ENCODE data around the gene TESMIN.

Gene TESMIN

DNA sequence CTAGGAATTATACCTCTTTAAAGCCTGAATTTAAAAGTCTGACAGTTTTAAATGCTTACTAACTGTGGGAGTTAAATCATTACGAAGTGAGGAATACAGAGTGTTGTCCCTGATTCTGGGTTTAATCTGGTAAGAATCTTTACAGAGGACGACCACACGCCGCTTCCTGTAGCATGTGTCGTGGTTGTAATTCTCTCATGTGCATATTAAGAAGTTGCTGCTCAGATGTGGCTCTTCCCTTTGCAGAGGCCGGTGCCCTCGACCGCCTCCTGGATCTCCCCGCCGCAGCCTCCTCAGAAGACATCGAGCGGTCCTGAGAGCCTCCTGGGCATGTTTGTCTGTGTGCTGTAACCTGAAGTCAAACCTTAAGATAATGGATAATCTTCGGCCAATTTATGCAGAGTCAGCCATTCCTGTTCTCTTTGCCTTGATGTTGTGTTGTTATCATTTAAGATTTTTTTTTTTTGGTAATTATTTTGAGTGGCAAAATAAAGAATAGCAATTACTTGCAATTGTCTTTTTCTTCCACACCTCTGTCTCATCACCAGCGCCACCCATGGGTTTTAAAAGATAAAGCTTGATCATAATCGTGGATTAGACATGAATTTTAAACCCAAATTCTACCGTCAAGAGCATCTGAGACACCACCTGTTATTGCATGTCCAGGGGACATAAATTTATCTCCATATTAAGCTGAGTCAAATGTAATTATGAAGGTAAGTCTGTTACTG, 60.5 kb downstream of the TESMIN start:
- Histone ChIP-seq H3K36me3 (ENCODE audit: control insufficient read depth in 2 of 2, insufficient read depth in 2 of 2, low read length in 2 of 2) (no peaks in the 10 kb centered on the region), H3K9me3 (ENCODE audit: control insufficient read depth in 2 of 2, low read length in 2 of 2) (no peaks in the 10 kb centered on the region), H3K27ac (ENCODE audit: low read length) (no peak overlapping the region), H3K4me1 (ENCODE audit: control insufficient read depth, insufficient read depth, low read length) (no peaks in the 10 kb centered on the region), H3K27me3 (ENCODE audit: control insufficient read depth in 1 of 2, insufficient read depth in 2 of 2, low read length in 2 of 2) (peaks cover 9 to 36% of the 10 kb centered on the region in 2 donors), H3K9ac (ENCODE audit: low read length in 2 of 2) (no peak overlapping the region), H3K4me3 (ENCODE audit: low read length in 2 of 2) (no peak overlapping the region)

DNA sequence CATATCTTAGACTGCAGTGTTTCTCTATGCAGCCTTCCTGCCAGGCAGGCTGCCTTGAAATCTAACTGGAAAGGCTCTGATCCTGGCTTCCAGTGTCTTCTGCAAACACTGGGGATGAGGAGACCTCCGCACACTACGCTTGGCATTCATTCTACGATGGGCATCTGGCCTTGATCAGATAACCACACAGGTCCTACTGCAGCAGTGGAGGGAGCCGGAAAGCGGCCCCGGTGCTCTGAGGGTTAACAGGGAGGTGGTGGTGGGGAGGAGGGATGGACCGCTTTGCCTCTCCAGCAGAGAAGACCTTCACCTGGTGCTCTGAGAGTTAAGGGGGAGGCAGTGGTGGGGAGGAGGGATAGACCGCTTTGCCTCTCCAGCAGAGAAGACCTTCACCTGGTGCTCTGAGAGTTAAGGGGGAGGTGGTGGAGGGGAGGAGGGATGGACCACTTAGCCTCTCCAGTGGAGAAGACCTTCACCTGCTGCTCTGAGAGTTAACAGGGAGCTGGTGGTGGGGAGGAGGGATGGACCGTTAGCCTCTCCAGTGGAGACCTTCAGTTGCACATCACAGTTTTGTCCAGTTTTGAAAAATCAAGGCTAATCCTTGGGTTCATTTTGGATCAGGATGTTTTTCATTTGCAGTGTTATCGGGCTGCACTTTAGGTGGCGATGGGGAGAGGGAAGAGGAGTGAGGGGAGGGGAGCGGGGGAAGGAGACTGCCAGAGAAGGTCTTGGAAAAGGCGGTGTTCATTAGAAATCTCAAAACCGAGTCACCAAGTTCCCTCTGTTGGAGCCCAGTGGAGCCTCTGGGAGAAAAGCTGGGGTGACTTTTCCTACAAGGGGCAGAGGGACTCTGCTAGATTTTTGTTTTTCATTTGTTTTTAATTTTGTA, 61.3 kb downstream of the TESMIN start:
- H3K27ac ChIP-seq (ENCODE audit: low read length) = no peak overlapping the region
- peaks cover 18 to 44% of the 10 kb centered on the region in 2 donors for H3K27me3 ChIP-seq (ENCODE audit: control insufficient read depth in 1 of 2, insufficient read depth in 2 of 2, low read length in 2 of 2)
- peaks cover 1% of the 10 kb centered on the region for H3K4me1 ChIP-seq (ENCODE audit: control insufficient read depth, insufficient read depth, low read length)

DNA sequence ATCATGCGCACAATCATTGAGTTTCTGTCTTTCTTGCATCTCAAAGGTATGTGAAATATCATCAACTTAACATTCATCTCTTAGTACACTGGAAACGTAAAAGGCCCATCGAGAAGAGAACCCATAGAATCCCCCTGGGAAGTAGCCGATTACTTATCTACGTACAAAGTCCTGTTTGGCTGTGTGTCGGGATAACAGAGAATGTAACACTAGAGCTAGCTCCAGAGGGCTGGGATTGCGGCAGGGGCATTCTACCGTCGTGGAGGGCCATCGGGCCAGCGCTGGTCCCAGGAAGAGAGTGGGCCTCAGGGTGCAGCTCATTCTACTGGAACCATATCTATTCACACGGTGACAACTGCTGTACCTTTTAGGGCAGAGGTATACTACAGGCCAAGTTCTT, 62.4 kb downstream of the TESMIN start:
- Histone ChIP-seq H3K27me3 (ENCODE audit: control insufficient read depth in 1 of 2, insufficient read depth in 2 of 2, low read length in 2 of 2) (peaks cover 29 to 50% of the 10 kb centered on the region in 2 donors), H3K4me3 (ENCODE audit: low read length in 2 of 2) (no peak overlapping the region), H3K9me3 (ENCODE audit: control insufficient read depth in 2 of 2, low read length in 2 of 2) (no peaks in the 10 kb centered on the region), H3K36me3 (ENCODE audit: control insufficient read depth in 2 of 2, insufficient read depth in 2 of 2, low read length in 2 of 2) (no peaks in the 10 kb centered on the region), H3K4me1 (ENCODE audit: control insufficient read depth, insufficient read depth, low read length) (peaks cover 11% of the 10 kb centered on the region), H3K27ac (ENCODE audit: low read length) (no peak overlapping the region), H3K9ac (ENCODE audit: low read length in 2 of 2) (no peak overlapping the region)

More for the DNA sequence above, 61.3 kb downstream of the TESMIN start:
- Histone ChIP-seq H3K4me3 (ENCODE audit: low read length in 2 of 2) (no peak overlapping the region), H3K9ac (ENCODE audit: low read length in 2 of 2) (no peak overlapping the region), H3K9me3 (ENCODE audit: control insufficient read depth in 2 of 2, low read length in 2 of 2) (no peaks in the 10 kb centered on the region), H3K36me3 (ENCODE audit: control insufficient read depth in 2 of 2, insufficient read depth in 2 of 2, low read length in 2 of 2) (no peaks in the 10 kb centered on the region)

DNA sequence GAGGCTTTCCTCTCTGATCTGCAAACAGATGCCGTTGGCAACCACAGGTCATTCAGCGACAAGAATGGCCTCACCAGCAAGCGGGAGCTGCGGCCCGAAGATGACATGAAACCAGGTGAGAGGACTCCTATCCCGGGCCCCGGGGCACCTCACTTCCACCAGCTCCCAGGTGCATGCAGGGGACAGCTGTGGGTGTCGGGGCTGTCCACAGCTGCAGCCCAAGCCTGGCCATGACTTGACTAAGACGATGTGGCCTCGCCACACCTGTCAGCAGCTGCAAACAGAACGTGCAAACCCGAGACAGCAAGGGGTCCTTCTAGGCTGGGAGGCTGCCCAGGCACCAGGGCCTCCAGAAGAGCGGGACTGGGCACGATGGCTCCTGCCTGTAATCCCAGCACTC, 63.3 kb downstream of the TESMIN start:
- peaks cover 11% of the 10 kb centered on the region for H3K4me1 ChIP-seq (ENCODE audit: control insufficient read depth, insufficient read depth, low read length)
- H3K9ac ChIP-seq (ENCODE audit: low read length in 2 of 2) = no peak overlapping the region
- no peaks in the 10 kb centered on the region for H3K36me3 ChIP-seq (ENCODE audit: control insufficient read depth in 2 of 2, insufficient read depth in 2 of 2, low read length in 2 of 2)
- no peak overlapping the region for H3K4me3 ChIP-seq (ENCODE audit: low read length in 2 of 2)
- H3K27ac ChIP-seq (ENCODE audit: low read length) = no peak overlapping the region
- peaks cover 34 to 56% of the 10 kb centered on the region in 2 donors for H3K27me3 ChIP-seq (ENCODE audit: control insufficient read depth in 1 of 2, insufficient read depth in 2 of 2, low read length in 2 of 2)
- no peaks in the 10 kb centered on the region for H3K9me3 ChIP-seq (ENCODE audit: control insufficient read depth in 2 of 2, low read length in 2 of 2)

DNA sequence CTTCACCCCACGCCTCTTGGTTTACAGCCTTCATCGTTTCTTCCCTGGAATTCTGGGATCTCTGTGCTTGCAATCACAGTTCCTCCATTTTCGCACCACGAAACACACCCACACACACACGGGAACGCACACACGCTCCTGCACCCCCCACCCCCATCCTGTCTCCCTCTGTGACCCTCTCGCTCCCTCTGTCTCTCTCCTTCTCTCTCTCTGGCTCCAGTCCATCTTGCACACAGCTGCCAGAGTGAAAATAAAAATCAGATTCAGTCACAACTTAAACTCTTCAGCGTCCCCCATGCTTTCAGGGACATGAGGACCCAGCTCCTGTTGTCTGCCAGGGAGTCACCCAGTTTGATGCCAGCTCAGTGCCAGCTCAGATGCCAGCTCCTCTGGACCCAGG, 64.0 kb downstream of the TESMIN start:
- H3K4me3 ChIP-seq (ENCODE audit: low read length in 2 of 2) = no peak overlapping the region
- no peaks in the 10 kb centered on the region for H3K9me3 ChIP-seq (ENCODE audit: control insufficient read depth in 2 of 2, low read length in 2 of 2)
- H3K36me3 ChIP-seq (ENCODE audit: control insufficient read depth in 2 of 2, insufficient read depth in 2 of 2, low read length in 2 of 2) = no peaks in the 10 kb centered on the region
- peaks cover 35 to 53% of the 10 kb centered on the region in 2 donors for H3K27me3 ChIP-seq (ENCODE audit: control insufficient read depth in 1 of 2, insufficient read depth in 2 of 2, low read length in 2 of 2)
- H3K9ac ChIP-seq (ENCODE audit: low read length in 2 of 2) = no peak overlapping the region
- H3K27ac ChIP-seq (ENCODE audit: low read length) = no peak overlapping the region
- H3K4me1 ChIP-seq (ENCODE audit: control insufficient read depth, insufficient read depth, low read length) = peaks cover 11% of the 10 kb centered on the region

DNA sequence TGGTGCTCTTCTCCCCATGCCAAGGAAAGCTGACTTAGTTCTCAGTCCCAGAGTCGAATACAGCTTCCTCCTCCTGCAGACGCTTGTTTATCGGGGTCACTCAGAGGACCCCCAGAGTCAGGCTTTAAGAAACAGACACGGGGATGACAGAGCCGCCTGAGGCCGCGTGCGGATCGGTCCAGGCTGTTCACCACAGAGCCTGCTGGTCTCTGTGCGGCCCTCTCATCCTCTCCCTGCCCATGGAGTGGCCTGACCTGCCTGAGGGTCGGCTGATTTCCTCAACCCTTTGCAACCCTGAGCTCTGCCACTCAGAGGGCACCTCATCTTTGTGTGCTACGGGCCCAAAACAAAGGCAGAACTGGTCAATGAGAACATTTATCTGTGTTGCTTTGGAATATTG, 64.8 kb downstream of the TESMIN start:
- H3K9ac ChIP-seq (ENCODE audit: low read length in 2 of 2) = no peak overlapping the region
- H3K4me1 ChIP-seq (ENCODE audit: control insufficient read depth, insufficient read depth, low read length) = peaks cover 11% of the 10 kb centered on the region
- H3K36me3 ChIP-seq (ENCODE audit: control insufficient read depth in 2 of 2, insufficient read depth in 2 of 2, low read length in 2 of 2) = no peaks in the 10 kb centered on the region
- no peak overlapping the region for H3K27ac ChIP-seq (ENCODE audit: low read length)
- H3K27me3 ChIP-seq (ENCODE audit: control insufficient read depth in 1 of 2, insufficient read depth in 2 of 2, low read length in 2 of 2) = peaks cover 35 to 51% of the 10 kb centered on the region in 2 donors
- H3K9me3 ChIP-seq (ENCODE audit: control insufficient read depth in 2 of 2, low read length in 2 of 2) = no peaks in the 10 kb centered on the region
- no peak overlapping the region for H3K4me3 ChIP-seq (ENCODE audit: low read length in 2 of 2)

DNA sequence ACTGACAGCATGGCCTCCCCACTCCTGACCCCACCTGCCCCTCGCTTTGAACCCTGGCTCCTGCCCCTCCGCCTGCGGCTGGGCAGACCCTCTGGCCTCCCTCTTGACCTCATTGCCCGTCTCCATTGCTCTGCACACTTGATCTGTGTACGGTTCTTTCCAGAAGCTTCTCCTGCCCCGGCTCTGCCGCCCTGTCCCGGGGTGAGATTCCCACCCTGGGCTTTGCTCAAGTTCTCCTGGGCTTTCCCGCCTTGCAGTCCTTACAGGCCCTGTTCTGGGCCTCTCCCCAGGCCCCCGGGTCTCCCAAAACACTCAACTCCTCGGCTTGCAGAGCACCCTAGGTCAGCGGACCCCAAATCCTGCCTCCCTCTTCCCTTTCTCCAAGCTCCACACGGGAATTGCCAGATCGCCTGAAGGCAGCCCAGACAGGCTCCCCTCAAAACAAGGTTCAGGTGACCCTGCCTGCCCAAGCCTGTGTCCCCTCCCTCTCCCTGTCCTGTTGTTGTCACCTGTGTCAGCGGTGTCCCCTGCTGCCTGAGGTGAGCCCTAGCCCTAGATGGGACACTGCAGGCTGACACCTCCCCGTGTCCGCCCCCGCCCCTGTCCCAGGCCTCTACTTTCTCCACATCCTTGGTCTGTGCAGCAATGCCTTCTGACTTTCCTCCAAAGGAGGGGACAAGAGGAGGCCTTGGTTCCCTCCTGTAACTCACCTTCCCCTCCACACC, 65.5 kb downstream of the TESMIN start:
- peaks cover 35 to 47% of the 10 kb centered on the region in 2 donors for H3K27me3 ChIP-seq (ENCODE audit: control insufficient read depth in 1 of 2, insufficient read depth in 2 of 2, low read length in 2 of 2)
- H3K4me1 ChIP-seq (ENCODE audit: control insufficient read depth, insufficient read depth, low read length) = peaks cover 11% of the 10 kb centered on the region
- H3K36me3 ChIP-seq (ENCODE audit: control insufficient read depth in 2 of 2, insufficient read depth in 2 of 2, low read length in 2 of 2) = no peaks in the 10 kb centered on the region
- no peak overlapping the region for H3K4me3 ChIP-seq (ENCODE audit: low read length in 2 of 2)
- no peaks in the 10 kb centered on the region for H3K9me3 ChIP-seq (ENCODE audit: control insufficient read depth in 2 of 2, low read length in 2 of 2)
- H3K9ac ChIP-seq (ENCODE audit: low read length in 2 of 2) = no peak overlapping the region
- no peak overlapping the region for H3K27ac ChIP-seq (ENCODE audit: low read length)

DNA sequence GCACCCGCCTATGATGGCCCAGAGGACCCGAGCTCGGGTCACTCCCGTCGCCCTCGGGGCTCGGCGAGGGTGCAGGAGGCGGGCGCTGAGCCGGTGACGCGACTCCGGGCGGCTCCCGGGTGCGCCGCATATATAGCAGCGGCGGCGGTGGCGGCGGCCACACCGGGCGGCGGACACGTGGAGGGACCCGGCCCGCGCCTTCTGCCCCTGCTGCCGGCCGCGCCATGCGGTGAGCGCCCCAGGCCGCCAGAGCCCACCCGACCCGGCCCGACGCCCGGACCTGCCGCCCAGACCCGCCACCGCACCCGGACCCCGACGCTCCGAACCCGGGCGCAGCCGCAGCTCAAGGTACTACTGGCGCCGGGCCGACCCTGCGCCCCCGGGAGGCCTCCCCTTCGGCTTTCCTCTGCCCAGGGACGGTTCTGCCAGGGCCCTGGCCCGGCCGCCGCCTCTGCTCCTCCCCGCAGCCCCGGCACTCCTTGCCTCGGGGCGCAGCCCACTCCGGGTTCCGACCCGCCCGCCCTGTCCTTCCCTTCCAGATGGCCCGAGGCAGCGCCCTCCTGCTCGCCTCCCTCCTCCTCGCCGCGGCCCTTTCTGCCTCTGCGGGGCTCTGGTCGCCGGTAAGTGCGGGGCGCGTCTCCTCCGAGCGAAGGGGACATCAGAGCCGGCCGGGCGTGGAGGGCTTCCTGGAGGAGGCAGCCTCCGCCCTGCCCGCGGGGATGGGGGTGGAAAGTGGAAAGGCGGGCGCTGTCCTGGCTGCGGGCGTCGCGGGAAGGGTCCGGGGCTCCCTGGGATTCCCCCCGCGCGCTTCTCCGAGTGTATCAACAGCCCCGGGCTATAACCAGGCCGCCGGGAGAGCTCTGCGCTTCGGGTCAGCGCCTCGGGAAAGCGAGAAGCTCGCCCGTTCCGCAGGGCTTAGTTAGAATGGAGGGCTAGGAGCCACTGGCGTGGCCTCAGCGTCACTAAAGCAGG, 66.6 kb downstream of the TESMIN start, which contains the start of gene GAL:
TSS of gene GAL (plus strand) at position 160 of the 972 bp plus-strand sequence. CDS start at position 540, 380 bp downstream.
- Histone ChIP-seq H3K9ac (ENCODE audit: low read length in 2 of 2) (no peak within 1 kb of the TSS), H3K27ac (ENCODE audit: low read length) (no peak within 1 kb of the TSS), H3K4me3 (ENCODE audit: low read length in 2 of 2) (peak within 1 kb of the TSS in 1 of 2 donors; percentile 44), H3K36me3 (ENCODE audit: control insufficient read depth in 2 of 2, insufficient read depth in 2 of 2, low read length in 2 of 2) (no peaks in the 10 kb centered on the region), H3K27me3 (ENCODE audit: control insufficient read depth in 1 of 2, insufficient read depth in 2 of 2, low read length in 2 of 2) (peaks cover 35 to 44% of the 10 kb centered on the region in 2 donors), H3K4me1 (ENCODE audit: control insufficient read depth, insufficient read depth, low read length) (peaks cover 11% of the 10 kb centered on the region), H3K9me3 (ENCODE audit: control insufficient read depth in 2 of 2, low read length in 2 of 2) (no peaks in the 10 kb centered on the region)

DNA sequence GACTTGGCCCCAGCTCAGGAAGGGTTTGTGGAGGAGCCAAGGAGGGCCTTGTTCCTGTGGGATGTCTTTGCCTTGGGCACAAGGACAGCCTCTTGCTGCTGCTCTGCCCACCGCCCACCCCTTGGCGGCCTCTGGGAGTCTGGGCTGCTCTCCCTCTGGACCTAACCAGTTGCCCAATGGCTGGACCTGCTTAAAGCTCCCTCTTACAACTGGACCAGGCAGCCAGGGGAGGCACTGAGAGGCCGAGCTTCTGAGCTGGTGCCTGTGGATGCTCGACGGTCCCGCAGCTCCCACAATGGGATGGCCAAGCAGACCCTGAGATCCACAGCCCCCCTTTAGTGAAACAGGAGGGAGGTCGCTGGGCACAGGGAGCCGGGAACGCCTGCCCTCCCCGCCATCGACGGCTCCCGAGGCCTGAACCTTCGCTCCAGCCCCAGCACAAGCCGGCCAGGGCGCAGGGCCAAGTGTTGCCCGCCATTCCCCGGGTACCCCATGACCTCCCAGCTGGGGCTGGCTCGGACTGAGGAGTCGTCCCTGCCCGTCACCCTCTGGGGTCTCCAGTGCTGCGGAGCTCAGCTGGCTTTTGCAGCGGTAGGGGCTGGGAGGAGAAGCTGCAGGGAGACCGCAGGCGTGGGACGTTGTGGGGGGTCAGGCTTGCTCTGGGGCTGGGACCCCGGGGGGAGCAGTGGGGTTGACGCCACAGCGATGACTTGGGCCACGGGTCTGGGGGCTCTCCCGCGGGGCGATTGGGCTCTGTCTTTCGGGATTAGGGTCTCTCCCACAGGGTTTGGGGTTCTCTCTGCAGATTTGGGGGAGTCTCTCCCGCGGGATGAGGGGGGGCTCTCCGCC, 67.6 kb downstream of the TESMIN start:
- Histone ChIP-seq H3K36me3 (ENCODE audit: control insufficient read depth in 2 of 2, insufficient read depth in 2 of 2, low read length in 2 of 2) (no peaks in the 10 kb centered on the region), H3K9ac (ENCODE audit: low read length in 2 of 2) (no peak overlapping the region), H3K27ac (ENCODE audit: low read length) (no peak overlapping the region), H3K9me3 (ENCODE audit: control insufficient read depth in 2 of 2, low read length in 2 of 2) (no peaks in the 10 kb centered on the region), H3K4me1 (ENCODE audit: control insufficient read depth, insufficient read depth, low read length) (peaks cover 11% of the 10 kb centered on the region), H3K4me3 (ENCODE audit: low read length in 2 of 2) (no peak overlapping the region), H3K27me3 (ENCODE audit: control insufficient read depth in 1 of 2, insufficient read depth in 2 of 2, low read length in 2 of 2) (peaks cover 35 to 42% of the 10 kb centered on the region in 2 donors)

Data from stomach smooth muscle (tissue), 2 donors.